ENCODE data around the gene CSNK1D. TPM values are rescaled to one million over a fixed set of nuclear protein-coding genes. Genes with fewer than 3 reads are reported as not detected.

Gene CSNK1D
- total RNA-seq, 1 experiment from 2014 or later = 196 TPM

GRCh38 chr17:82269138-82269881 is 4.2 kb downstream of the CSNK1D start:
- H3K36me3 ChIP-seq (ENCODE audit: control insufficient read depth, insufficient read depth, low read length) = peaks cover 7% of the 10 kb centered on the region; the same call in 1 of the 2 replicates
- H3K4me3 Mint-ChIP-seq (ENCODE audit: unreplicated experiment) = peak overlapping the region; percentile 52
- TF ChIP-seq, protein P1, sequence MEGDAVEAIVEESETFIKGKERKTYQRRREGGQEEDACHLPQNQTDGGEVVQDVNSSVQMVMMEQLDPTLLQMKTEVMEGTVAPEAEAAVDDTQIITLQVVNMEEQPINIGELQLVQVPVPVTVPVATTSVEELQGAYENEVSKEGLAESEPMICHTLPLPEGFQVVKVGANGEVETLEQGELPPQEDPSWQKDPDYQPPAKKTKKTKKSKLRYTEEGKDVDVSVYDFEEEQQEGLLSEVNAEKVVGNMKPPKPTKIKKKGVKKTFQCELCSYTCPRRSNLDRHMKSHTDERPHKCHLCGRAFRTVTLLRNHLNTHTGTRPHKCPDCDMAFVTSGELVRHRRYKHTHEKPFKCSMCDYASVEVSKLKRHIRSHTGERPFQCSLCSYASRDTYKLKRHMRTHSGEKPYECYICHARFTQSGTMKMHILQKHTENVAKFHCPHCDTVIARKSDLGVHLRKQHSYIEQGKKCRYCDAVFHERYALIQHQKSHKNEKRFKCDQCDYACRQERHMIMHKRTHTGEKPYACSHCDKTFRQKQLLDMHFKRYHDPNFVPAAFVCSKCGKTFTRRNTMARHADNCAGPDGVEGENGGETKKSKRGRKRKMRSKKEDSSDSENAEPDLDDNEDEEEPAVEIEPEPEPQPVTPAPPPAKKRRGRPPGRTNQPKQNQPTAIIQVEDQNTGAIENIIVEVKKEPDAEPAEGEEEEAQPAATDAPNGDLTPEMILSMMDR (IDR thresholded peaks at IDR 0.05; ENCODE audit: insufficient read depth in 1 of 2, low read depth in 1 of 2, low read length in 1 of 2, severe bottlenecking in 1 of 2, unreplicated experiment in 1 of 2) = no peak
- H3K9me3 Mint-ChIP-seq (ENCODE audit: unreplicated experiment) = no peaks in the 10 kb centered on the region
- H3K4me1 ChIP-seq = peaks cover 69% of the 10 kb centered on the region
- ChIA-PET POLR2A (no interaction called here), CTCF (no interaction called here)
- DNase-seq = no peak
- H3K9me3 ChIP-seq = no peaks in the 10 kb centered on the region
- H3K27ac Mint-ChIP-seq (ENCODE audit: unreplicated experiment) = peak overlapping the region; percentile 92
- peaks cover 55% of the 10 kb centered on the region for H3K4me1 Mint-ChIP-seq (ENCODE audit: low read depth, unreplicated experiment)
- no peaks in the 10 kb centered on the region for H3K27me3 Mint-ChIP-seq (ENCODE audit: insufficient read depth, unreplicated experiment)
- intact Hi-C loops (cut with micrococcal nuclease; ENCODE audit: unreplicated experiment) = no loop called here
- H3K27me3 ChIP-seq (replicated peaks; ENCODE audit: control insufficient read depth, insufficient read depth, low read length) = no peaks in the 10 kb centered on the region
- BruUV-seq (replicated peaks) = no TSS peak
- peaks cover 94% of the 10 kb centered on the region for H3K36me3 Mint-ChIP-seq (ENCODE audit: insufficient read depth, unreplicated experiment)
- H3K4me3 ChIP-seq (ENCODE audit: low read depth, low read length) = no peak overlapping the region

DNA sequence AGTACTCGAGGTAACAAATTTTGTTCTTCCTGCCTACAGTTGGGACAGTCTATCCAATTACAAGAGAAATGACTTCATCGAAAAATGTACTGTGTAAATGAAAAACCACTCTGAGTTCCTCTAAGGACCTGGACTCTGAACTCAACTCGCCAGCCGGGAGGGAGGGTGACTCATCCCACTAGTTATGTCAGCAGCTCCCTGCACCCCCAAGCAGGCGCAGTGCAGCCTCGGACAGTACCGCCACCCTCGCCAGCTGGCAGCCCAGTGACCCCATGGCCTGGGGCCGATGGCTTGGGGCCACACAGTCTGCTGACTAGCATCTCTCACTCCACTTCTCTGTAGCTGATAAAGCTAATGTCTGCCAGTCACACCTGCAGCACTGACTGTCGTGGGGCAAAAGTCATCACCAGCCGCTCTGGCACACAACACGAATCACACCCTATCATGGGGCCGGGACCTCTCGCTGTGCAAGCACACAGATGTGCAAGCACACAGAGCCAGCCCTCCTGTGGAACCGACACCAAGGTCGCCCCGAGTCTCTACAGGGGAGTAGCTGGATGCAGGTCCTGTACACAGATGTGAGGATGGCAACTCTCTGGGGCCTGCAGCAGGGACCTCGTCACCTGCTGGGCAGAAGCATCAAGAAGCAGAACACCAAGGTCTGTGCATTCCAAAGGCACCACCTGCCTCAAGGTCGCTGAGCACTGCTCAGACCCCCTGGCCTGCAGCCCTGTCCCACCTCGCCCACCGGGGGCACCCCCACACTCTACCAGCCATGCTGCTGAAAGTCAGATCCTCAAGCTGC is 5.7 kb downstream of the CSNK1D start:
- POLR2A ChIA-PET = interaction anchor here (1.0 kb wide), 1 partner anchor 25 kb away, joined by 7 read pairs; no protein-coding TSS in a partner anchor
- intact Hi-C loops (cut with micrococcal nuclease; ENCODE audit: unreplicated experiment) = loop anchor here (1.0 kb wide), 1 partner anchor 25 kb away; no protein-coding TSS in a partner anchor
- H3K4me3 Mint-ChIP-seq (ENCODE audit: unreplicated experiment) = peak overlapping the region; percentile 73
- CTCF ChIA-PET = interaction anchor here (0.6 kb wide), 1 partner anchor 230 kb away, joined by 4 read pairs; the partner anchor contains the start of gene DCXR
- peaks cover 63% of the 10 kb centered on the region for H3K4me1 ChIP-seq
- no peaks in the 10 kb centered on the region for H3K27me3 Mint-ChIP-seq (ENCODE audit: insufficient read depth, unreplicated experiment)
- H3K27me3 ChIP-seq (replicated peaks; ENCODE audit: control insufficient read depth, insufficient read depth, low read length) = no peaks in the 10 kb centered on the region
- TF ChIP-seq, protein P1 (IDR thresholded peaks at IDR 0.05; ENCODE audit: insufficient read depth in 1 of 2, low read depth in 1 of 2, low read length in 1 of 2, severe bottlenecking in 1 of 2, unreplicated experiment in 1 of 2) = no peak
- H3K9me3 ChIP-seq = no peaks in the 10 kb centered on the region
- peaks cover 11% of the 10 kb centered on the region for H3K36me3 ChIP-seq (ENCODE audit: control insufficient read depth, insufficient read depth, low read length)
- H3K9me3 Mint-ChIP-seq (ENCODE audit: unreplicated experiment) = no peaks in the 10 kb centered on the region
- H3K27ac Mint-ChIP-seq (ENCODE audit: unreplicated experiment) = peak overlapping the region; percentile 92
- peaks cover 55% of the 10 kb centered on the region for H3K4me1 Mint-ChIP-seq (ENCODE audit: low read depth, unreplicated experiment)
- H3K36me3 Mint-ChIP-seq (ENCODE audit: insufficient read depth, unreplicated experiment) = peaks cover 99% of the 10 kb centered on the region
- TSS peak; percentile 84 for BruUV-seq (replicated peaks)
- H3K4me3 ChIP-seq (ENCODE audit: low read depth, low read length) = peak overlapping the region; percentile 30
- DNase-seq = peak; percentile 92 to 95

- POLR2A ChIA-PET = interaction anchor here (0.6 to 0.7 kb wide), 2 partner anchors 75 to 167 kb away, joined by 3 to 8 read pairs; no protein-coding TSS in a partner anchor
- Histone ChIP-seq H3K27me3 (replicated peaks; ENCODE audit: control insufficient read depth, insufficient read depth, low read length) (no peaks in the 10 kb centered on the region), H3K4me3 (ENCODE audit: low read depth, low read length) (no peak overlapping the region), H3K9me3 (no peaks in the 10 kb centered on the region), H3K36me3 (ENCODE audit: control insufficient read depth, insufficient read depth, low read length) (peaks cover 10% of the 10 kb centered on the region), H3K4me1 (peaks cover 50% of the 10 kb centered on the region)
- intact Hi-C loops (cut with micrococcal nuclease; ENCODE audit: unreplicated experiment) = no loop called here
- no peak for DNase-seq
- TF ChIP-seq, protein P1 (IDR thresholded peaks at IDR 0.05; ENCODE audit: insufficient read depth in 1 of 2, low read depth in 1 of 2, low read length in 1 of 2, severe bottlenecking in 1 of 2, unreplicated experiment in 1 of 2) = no peak
- H3K36me3 Mint-ChIP-seq (ENCODE audit: insufficient read depth, unreplicated experiment) = peaks cover 99% of the 10 kb centered on the region
- CTCF ChIA-PET = interaction anchor here (0.7 kb wide), 1 partner anchor 28 kb away, joined by 5 read pairs; no protein-coding TSS in a partner anchor
- peaks cover 47% of the 10 kb centered on the region for H3K4me1 Mint-ChIP-seq (ENCODE audit: low read depth, unreplicated experiment)
- no peaks in the 10 kb centered on the region for H3K9me3 Mint-ChIP-seq (ENCODE audit: unreplicated experiment)
- no peak overlapping the region for H3K4me3 Mint-ChIP-seq (ENCODE audit: unreplicated experiment)
- no TSS peak for BruUV-seq (replicated peaks)
- no peaks in the 10 kb centered on the region for H3K27me3 Mint-ChIP-seq (ENCODE audit: insufficient read depth, unreplicated experiment)
- H3K27ac Mint-ChIP-seq (ENCODE audit: unreplicated experiment) = peak overlapping the region; percentile 92
These were observed 7.4 kb downstream of the CSNK1D start for GRCh38 chr17:82266142-82266541.

Data from Caco-2 (cell line).